Spleen (tissue), 11 donors: Measurements from ENCODE around the gene ALDH1L1. TPM values are rescaled to one million over a fixed set of nuclear protein-coding genes. Genes with fewer than 3 reads are reported as not detected.
A peak's percentile ranks its signal among the peaks of the same experiment; 100 is the strongest.

Experiments used
- DNase-seq: peaks from one replicate; pipeline ENCODE4 v3.0.0-alpha.2; 2020
- H3K27ac ChIP-seq, 8 donors: fragments of 200-600 bp; sonication (generic) in 7 of 8; 1 replicate in 4 of 8; 2 replicates in 4 of 8; pipeline versions ENCODE4 v1.5.0 to v1.8.0; 2016 to 2021; ENCODE audit warnings: inconsistent platforms in 4 of 8, mild to moderate bottlenecking in 4 of 8, moderate library complexity in 1 of 8
- H3K27me3 ChIP-seq, 7 donors: fragments of 200-600 bp; sonication (generic) in 6 of 7; replicated peaks in 1 of 7; 1 replicate in 4 of 7; 2 replicates in 3 of 7; pipeline versions ENCODE4 v1.5.0 to v1.8.0; 2016 to 2021; ENCODE audit warnings: inconsistent platforms in 3 of 7, mild to moderate bottlenecking in 1 of 7
- H3K36me3 ChIP-seq, 6 donors: fragments of 200-600 bp; sonication (generic) in 5 of 6; 1 replicate in 4 of 6; 2 replicates in 2 of 6; pipeline versions ENCODE4 v1.5.0 to v1.8.0; 2016 to 2021; ENCODE audit warnings: inconsistent platforms in 2 of 6
- H3K4me1 ChIP-seq, 6 donors: fragments of 200-600 bp; sonication (generic) in 5 of 6; 1 replicate in 3 of 6; 2 replicates in 3 of 6; pipeline versions ENCODE4 v1.5.0 to v1.8.0; 2016 to 2021; ENCODE audit warnings: inconsistent platforms in 3 of 6
- H3K4me3 ChIP-seq, 8 donors: fragments of 200-600 bp; sonication (generic) in 7 of 8; 1 replicate in 4 of 8; 2 replicates in 4 of 8; pipeline versions ENCODE4 v1.5.0 to v1.8.0; 2016 to 2021; ENCODE audit warnings: inconsistent platforms in 4 of 8, mild to moderate bottlenecking in 4 of 8, moderate library complexity in 2 of 8
- H3K9me3 ChIP-seq, 8 donors: fragments of 200-600 bp; sonication (generic) in 7 of 8; 1 replicate in 4 of 8; 2 replicates in 4 of 8; pipeline versions ENCODE4 v1.5.0 to v1.8.0; 2016 to 2021; ENCODE audit warnings: inconsistent platforms in 4 of 8
- POLR2A ChIP-seq, 3 donors: fragments of 450-650 bp; IDR thresholded peaks; one replicate each; pipeline ENCODE4 v1.5.1; 2017; ENCODE audit warnings: antibody characterized with exemption in 3 of 3, mild to moderate bottlenecking in 1 of 3
- POLR2AphosphoS5 ChIP-seq, 3 donors: sonication (generic); formaldehyde crosslinking; IDR thresholded peaks; one replicate each; pipeline ENCODE4 v1.5.1; 2017; ENCODE audit warnings: antibody characterized with exemption in 3 of 3
- WGBS, 5 donors: extraction: QIAGEN DNeasy Blood & Tissue Kit in 3 of 5; methylation state at CpG; one replicate each; pipeline versions ENCODE4 v1.1.5 to v1.1.7; 2013 to 2018; 5-methylcytosine and 5-hydroxymethylcytosine counted together
- intact Hi-C: fragments of 100-400 bp; cut with DNase I; formaldehyde crosslinking; loops from one replicate; pipeline ENCODE4 v1.15.0; 2023; ENCODE audit warnings: low total_unique reads
- polyA plus RNA-seq, 3 donors: library from polyadenylated mRNA; stranded (reverse); fragments of 200-250 nt; gene quantifications; one replicate each; pipeline ENCODE4 v1.2.1, GENCODE V29; 2013
- total RNA-seq, 7 donors: library from RNA; depleted of rRNA in 3 of 7; stranded (reverse); fragments of >200 nt in 3 of 7; fragmentation: NEBNext Ultra II Directional in 4 of 7; extraction: Animal tissue kit (Norgen Biotek cat#: 25700) in 4 of 7; gene quantifications; one replicate each; pipeline versions ENCODE4 v1.1.0 to v1.2.1, GENCODE V29; 2016 to 2021
- TF ChIP-seq, protein P1 (sequence below), 11 experiments: fragments of 200-600 bp in 7 of 11; fragments of 450-650 bp in 4 of 11; sonication (generic) in 4 of 11; IDR thresholded peaks in 8 of 11; conservative IDR thresholded peaks in 3 of 11; 1 replicate in 7 of 11; 2 replicates in 4 of 11; pipeline versions ENCODE4 v1.4.0 to v1.8.0; 2016 to 2021; ENCODE audit warnings: antibody characterized with exemption in 11 of 11, inconsistent platforms in 4 of 11, mild to moderate bottlenecking in 1 of 11
- donor health status: healthy with polysubstance abuse.
- donor health status: DM: no; HTN: no; CAD: no; lungs with moderate emphysema.
- donor health status: DM: no; HTN: no; CAD: no.
- donor health status: Bipolar disorder and iron deficiency.
- donor health status: healthy.
- donor health status: DM: no; HTN: no; CAD: no.
- donor health status: DM: yes; HTN: yes; CAD: no.

ALDH1L1 gene
- total and polyA plus RNA-seq, 10 donors = 0.09 to 1.3 (median 0.29) TPM; not detected in 3

DNA sequence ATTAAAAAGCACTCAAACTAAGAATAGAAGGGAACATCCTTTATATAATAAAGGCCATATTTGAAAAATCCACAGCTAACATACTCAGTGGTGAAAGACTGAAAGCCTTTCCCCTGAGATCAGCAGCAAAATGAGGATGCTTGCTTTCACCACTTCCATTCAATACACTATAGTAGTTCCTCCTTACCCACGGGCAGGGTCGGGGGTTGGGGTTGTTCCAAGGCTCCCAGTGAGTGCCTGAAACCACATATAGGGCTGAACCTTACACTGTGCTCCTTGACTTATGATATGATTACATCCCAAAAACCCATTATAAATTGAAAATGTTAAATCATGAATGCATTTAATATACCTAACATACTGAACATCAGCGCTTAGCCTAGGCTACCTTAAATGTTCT, 37.7 kb downstream of the ALDH1L1 start:
- H3K27me3 ChIP-seq = peaks cover 0 to 18% (median 0%) of the 10 kb centered on the region in 7 donors
- H3K4me3 ChIP-seq = no peak overlapping the region
- TF ChIP-seq POLR2A (IDR thresholded peaks at IDR 0.05) = no peak
- TF ChIP-seq, protein P1, sequence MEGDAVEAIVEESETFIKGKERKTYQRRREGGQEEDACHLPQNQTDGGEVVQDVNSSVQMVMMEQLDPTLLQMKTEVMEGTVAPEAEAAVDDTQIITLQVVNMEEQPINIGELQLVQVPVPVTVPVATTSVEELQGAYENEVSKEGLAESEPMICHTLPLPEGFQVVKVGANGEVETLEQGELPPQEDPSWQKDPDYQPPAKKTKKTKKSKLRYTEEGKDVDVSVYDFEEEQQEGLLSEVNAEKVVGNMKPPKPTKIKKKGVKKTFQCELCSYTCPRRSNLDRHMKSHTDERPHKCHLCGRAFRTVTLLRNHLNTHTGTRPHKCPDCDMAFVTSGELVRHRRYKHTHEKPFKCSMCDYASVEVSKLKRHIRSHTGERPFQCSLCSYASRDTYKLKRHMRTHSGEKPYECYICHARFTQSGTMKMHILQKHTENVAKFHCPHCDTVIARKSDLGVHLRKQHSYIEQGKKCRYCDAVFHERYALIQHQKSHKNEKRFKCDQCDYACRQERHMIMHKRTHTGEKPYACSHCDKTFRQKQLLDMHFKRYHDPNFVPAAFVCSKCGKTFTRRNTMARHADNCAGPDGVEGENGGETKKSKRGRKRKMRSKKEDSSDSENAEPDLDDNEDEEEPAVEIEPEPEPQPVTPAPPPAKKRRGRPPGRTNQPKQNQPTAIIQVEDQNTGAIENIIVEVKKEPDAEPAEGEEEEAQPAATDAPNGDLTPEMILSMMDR (IDR thresholded peaks at IDR 0.05 in 8 of 11, conservative IDR thresholded peaks at IDR 0.05 in 3 of 11) = no peak
- no peak for TF ChIP-seq POLR2AphosphoS5 (IDR thresholded peaks at IDR 0.05)
- no peaks in the 10 kb centered on the region for H3K9me3 ChIP-seq
- DNase-seq = peak; percentile 41
- intact Hi-C loops = no loop called here
- WGBS, 5 donors = 38 to 50% (median 45%) methylated on average over 3 of the region's 3 CpGs
- H3K4me1 ChIP-seq = no peaks in the 10 kb centered on the region
- H3K27ac ChIP-seq = no peak overlapping the region
- H3K36me3 ChIP-seq = no peaks in the 10 kb centered on the region

DNA sequence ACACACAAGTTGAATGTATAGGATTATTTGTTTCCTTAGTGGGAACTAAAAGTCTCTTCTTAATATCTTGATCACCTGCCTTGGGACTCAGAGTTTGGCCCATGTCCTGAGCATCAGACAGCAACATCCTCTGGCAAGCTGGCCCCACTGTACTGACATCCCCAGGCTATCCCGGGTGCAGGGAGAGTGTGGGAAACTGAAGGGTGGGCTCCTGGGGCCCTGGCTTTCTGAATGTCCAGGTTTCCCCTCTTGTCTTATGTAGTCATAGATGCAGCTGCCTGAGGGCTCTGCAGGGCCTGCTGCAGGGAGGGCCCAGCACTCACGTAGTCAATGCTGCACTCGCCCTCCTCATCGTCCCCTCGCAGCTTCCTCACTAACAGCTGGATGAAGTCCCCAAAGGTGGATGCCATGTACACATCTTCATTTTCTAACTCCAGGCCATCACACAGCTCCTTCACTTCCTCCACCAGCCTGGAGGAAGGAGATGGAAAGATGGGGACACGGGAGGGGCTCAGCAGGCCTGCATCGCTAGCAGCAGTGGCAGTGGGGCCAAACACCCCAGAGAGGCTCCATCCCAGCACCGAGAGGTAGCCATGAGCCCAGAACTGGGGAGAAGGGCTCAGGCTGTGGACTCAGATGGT, 42.8 kb downstream of the ALDH1L1 start:
- intact Hi-C loops = no loop called here
- DNase-seq = peak; percentile 37

DNA sequence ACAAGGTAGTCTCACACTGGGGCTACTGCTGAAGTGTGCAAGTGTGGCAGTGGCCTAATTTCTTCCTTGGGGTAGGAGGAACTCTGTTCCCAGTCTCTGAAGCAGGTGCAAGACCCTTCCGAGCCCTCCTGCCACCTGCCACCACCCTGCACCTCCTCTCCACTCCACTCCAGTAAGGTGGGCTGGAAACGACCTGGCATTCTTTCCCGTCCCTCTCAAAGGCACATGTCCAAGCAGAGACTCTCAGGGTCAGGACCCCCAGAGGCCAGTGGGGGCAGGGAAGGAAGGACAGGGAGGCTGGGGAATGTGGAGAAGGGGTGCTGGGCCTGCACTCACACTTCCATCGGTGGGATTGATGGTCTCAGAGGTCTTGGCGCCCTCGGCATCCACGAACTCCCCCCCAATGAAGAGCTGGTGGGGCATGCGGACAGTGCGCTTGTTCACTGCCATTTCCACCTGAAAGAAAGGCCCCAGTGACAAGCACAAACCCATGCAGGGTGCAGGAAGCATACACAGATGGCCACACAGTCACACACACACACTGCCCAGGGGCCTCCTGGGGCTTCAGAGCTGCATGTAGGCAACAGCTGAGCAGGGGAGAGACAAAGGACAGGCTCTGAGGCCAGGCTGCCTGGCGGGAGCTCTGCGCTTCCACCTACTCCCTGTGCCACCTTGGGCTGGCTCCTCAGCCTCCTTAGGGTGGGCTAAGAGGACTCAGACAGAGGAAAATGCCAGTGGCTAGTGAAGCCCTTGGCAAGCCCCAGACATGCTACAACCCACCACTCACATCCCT, 43.8 kb downstream of the ALDH1L1 start:
- Histone ChIP-seq H3K27ac (no peak overlapping the region), H3K4me1 (peaks cover 0 to 6% (median 1%) of the 10 kb centered on the region in 6 donors), H3K9me3 (no peaks in the 10 kb centered on the region), H3K4me3 (no peak overlapping the region), H3K36me3 (no peaks in the 10 kb centered on the region), H3K27me3 (peaks cover 0 to 64% (median 4%) of the 10 kb centered on the region in 7 donors)
- TF ChIP-seq POLR2A (IDR thresholded peaks at IDR 0.05) = no peak
- TF ChIP-seq, protein P1 (IDR thresholded peaks at IDR 0.05 in 8 of 11, conservative IDR thresholded peaks at IDR 0.05 in 3 of 11) = no peak
- no peak for TF ChIP-seq POLR2AphosphoS5 (IDR thresholded peaks at IDR 0.05)
- peak; percentile 61 for DNase-seq
- intact Hi-C loops = no loop called here
- WGBS, 5 donors = 82 to 90% (median 84%) methylated on average over 8 to 11 of the region's 11 CpGs

More for the DNA sequence above, 42.8 kb downstream of the ALDH1L1 start:
- Histone ChIP-seq H3K27ac (no peak overlapping the region), H3K36me3 (no peaks in the 10 kb centered on the region), H3K4me3 (no peak overlapping the region), H3K9me3 (no peaks in the 10 kb centered on the region), H3K4me1 (peaks cover 0 to 6% (median 1%) of the 10 kb centered on the region in 6 donors), H3K27me3 (peaks cover 0 to 59% (median 4%) of the 10 kb centered on the region in 7 donors)
- 89 to 95% (median 94%) methylated on average over 8 of the region's 8 CpGs for WGBS, 5 donors
- TF ChIP-seq POLR2AphosphoS5 (IDR thresholded peaks at IDR 0.05) = no peak
- TF ChIP-seq, protein P1 (IDR thresholded peaks at IDR 0.05 in 8 of 11, conservative IDR thresholded peaks at IDR 0.05 in 3 of 11) = no peak
- TF ChIP-seq POLR2A (IDR thresholded peaks at IDR 0.05) = no peak
